ENCODE data around the gene PUM1. TPM values are rescaled to one million over a fixed set of nuclear protein-coding genes. Genes with fewer than 3 reads are reported as not detected.

Gene PUM1
- total RNA-seq, 1 donor from 2014 or later: 105 TPM

- H3K4me3 Mint-ChIP-seq (ENCODE audit: unreplicated experiment): no peak overlapping the region
- DNase-seq (ENCODE audit: low spot score): no peak
- no peaks in the 10 kb centered on the region for H3K27me3 Mint-ChIP-seq (ENCODE audit: low read depth)
- H3K9me3 Mint-ChIP-seq (ENCODE audit: low read depth): no peaks in the 10 kb centered on the region
- peaks cover 73% of the 10 kb centered on the region for H3K4me1 Mint-ChIP-seq (ENCODE audit: low read depth)
- peak overlapping the region; percentile 72 for H3K27ac Mint-ChIP-seq (ENCODE audit: unreplicated experiment)
- peak; percentile 71 for TF ChIP-seq CTCF (IDR thresholded peaks at IDR 0.05)
- peaks cover 18% of the 10 kb centered on the region for H3K36me3 Mint-ChIP-seq (ENCODE audit: low read depth)
These were observed 82.6 kb downstream of the PUM1 start for GRCh38 chr1:30982937-30983336.

GRCh38 chr1:30982431-30982830 lies 83.1 kb downstream of the PUM1 start:
- peaks cover 18% of the 10 kb centered on the region for H3K36me3 Mint-ChIP-seq (ENCODE audit: low read depth)
- H3K27me3 Mint-ChIP-seq (ENCODE audit: low read depth): no peaks in the 10 kb centered on the region
- H3K9me3 Mint-ChIP-seq (ENCODE audit: low read depth): no peaks in the 10 kb centered on the region
- H3K27ac Mint-ChIP-seq (ENCODE audit: unreplicated experiment): peak overlapping the region; percentile 72
- DNase-seq (ENCODE audit: low spot score): no peak
- no peak for TF ChIP-seq CTCF (IDR thresholded peaks at IDR 0.05)
- H3K4me3 Mint-ChIP-seq (ENCODE audit: unreplicated experiment): no peak overlapping the region
- peaks cover 74% of the 10 kb centered on the region for H3K4me1 Mint-ChIP-seq (ENCODE audit: low read depth)

GRCh38 chr1:30981172-30981571 lies 84.3 kb downstream of the PUM1 start:
- H3K4me3 Mint-ChIP-seq (ENCODE audit: unreplicated experiment): no peak overlapping the region
- no peak for TF ChIP-seq CTCF (IDR thresholded peaks at IDR 0.05)
- H3K27ac Mint-ChIP-seq (ENCODE audit: unreplicated experiment): peak overlapping the region; percentile 37
- H3K36me3 Mint-ChIP-seq (ENCODE audit: low read depth): peaks cover 18% of the 10 kb centered on the region
- no peak for DNase-seq (ENCODE audit: low spot score)
- no peaks in the 10 kb centered on the region for H3K27me3 Mint-ChIP-seq (ENCODE audit: low read depth)
- no peaks in the 10 kb centered on the region for H3K9me3 Mint-ChIP-seq (ENCODE audit: low read depth)
- H3K4me1 Mint-ChIP-seq (ENCODE audit: low read depth): peaks cover 75% of the 10 kb centered on the region

- no peaks in the 10 kb centered on the region for H3K9me3 Mint-ChIP-seq (ENCODE audit: low read depth)
- H3K27ac Mint-ChIP-seq (ENCODE audit: unreplicated experiment): peak overlapping the region; percentile 86
- peaks cover 63% of the 10 kb centered on the region for H3K4me1 Mint-ChIP-seq (ENCODE audit: low read depth)
- no peak for DNase-seq (ENCODE audit: low spot score)
- H3K4me3 Mint-ChIP-seq (ENCODE audit: unreplicated experiment): no peak overlapping the region
- H3K27me3 Mint-ChIP-seq (ENCODE audit: low read depth): no peaks in the 10 kb centered on the region
- peak; percentile 9 for TF ChIP-seq CTCF (IDR thresholded peaks at IDR 0.05)
- peaks cover 19% of the 10 kb centered on the region for H3K36me3 Mint-ChIP-seq (ENCODE audit: low read depth)
These were observed 88.0 kb downstream of the PUM1 start for GRCh38 chr1:30977511-30977910.

- Mint-ChIP-seq H3K27me3 (ENCODE audit: low read depth) (no peaks in the 10 kb centered on the region), H3K9me3 (ENCODE audit: low read depth) (no peaks in the 10 kb centered on the region), H3K36me3 (ENCODE audit: low read depth) (peaks cover 19% of the 10 kb centered on the region), H3K27ac (ENCODE audit: unreplicated experiment) (peak overlapping the region; percentile 86), H3K4me3 (ENCODE audit: unreplicated experiment) (no peak overlapping the region), H3K4me1 (ENCODE audit: low read depth) (peaks cover 59% of the 10 kb centered on the region)
- DNase-seq (ENCODE audit: low spot score): no peak
- peak; percentile 66 for TF ChIP-seq CTCF (IDR thresholded peaks at IDR 0.05)
These were observed 88.4 kb downstream of the PUM1 start for GRCh38 chr1:30977105-30977504.

All from chondrocyte (in vitro differentiated cells).